Ishikawa (cell line): ENCODE measurements around the gene CES2.

Experiments
- CEBPB ChIP-seq: IDR thresholded peaks from 2 replicates; pipeline ENCODE4 v1.6.1; 2012
- CREB1 ChIP-seq: IDR thresholded peaks from 2 replicates; pipeline ENCODE4 v1.6.1; 2012; ENCODE audit warnings: low read depth
- EP300 ChIP-seq: IDR thresholded peaks from 2 replicates; pipeline ENCODE4 v1.6.1; 2012; ENCODE audit warnings: borderline replicate concordance
- MAX ChIP-seq: IDR thresholded peaks from 2 replicates; pipeline ENCODE4 v1.6.1; 2012
- NFIC ChIP-seq: IDR thresholded peaks from 2 replicates; pipeline ENCODE4 v1.6.1; 2012
- RAD21 ChIP-seq: IDR thresholded peaks from 2 replicates; pipeline ENCODE4 v1.6.1; 2012; ENCODE audit warnings: low read depth
- TAF1 ChIP-seq: IDR thresholded peaks from 2 replicates; pipeline ENCODE4 v1.6.1; 2012; ENCODE audit warnings: low read depth, mild to moderate bottlenecking
- TCF12 ChIP-seq: IDR thresholded peaks from 2 replicates; pipeline ENCODE4 v1.6.1; 2012; ENCODE audit warnings: low read depth
- TEAD4 ChIP-seq: IDR thresholded peaks from 2 replicates; pipeline ENCODE4 v1.6.1; 2012
- YY1 ChIP-seq: IDR thresholded peaks from 2 replicates; pipeline ENCODE4 v1.6.1; 2012; ENCODE audit warnings: low read depth
- TF ChIP-seq, protein P1 (sequence below): IDR thresholded peaks from 2 replicates; pipeline ENCODE4 v1.6.1; 2012; ENCODE audit warnings: low read depth, mild to moderate bottlenecking

DNA sequence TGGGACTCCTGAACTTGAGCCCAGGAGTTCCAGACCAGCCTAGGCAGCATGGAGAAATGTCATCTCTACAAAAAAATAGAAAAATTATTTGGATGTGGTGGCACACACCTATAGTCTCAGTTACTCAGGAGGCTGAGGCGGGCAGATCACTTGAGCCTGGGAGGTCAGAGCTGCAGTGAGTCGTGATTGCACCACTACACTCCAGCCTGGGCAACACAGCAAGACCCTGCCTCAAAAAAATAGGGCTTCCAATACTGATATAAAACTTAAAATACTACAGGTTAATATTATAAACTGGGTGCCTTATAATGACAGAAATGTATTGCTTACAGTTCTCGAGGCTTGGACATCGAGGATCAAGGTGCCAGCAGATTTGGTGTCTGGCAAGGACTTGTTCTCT, 10.6 kb downstream of the CES2 start:
- no peak for TF ChIP-seq MAX
- TF ChIP-seq, protein P1, sequence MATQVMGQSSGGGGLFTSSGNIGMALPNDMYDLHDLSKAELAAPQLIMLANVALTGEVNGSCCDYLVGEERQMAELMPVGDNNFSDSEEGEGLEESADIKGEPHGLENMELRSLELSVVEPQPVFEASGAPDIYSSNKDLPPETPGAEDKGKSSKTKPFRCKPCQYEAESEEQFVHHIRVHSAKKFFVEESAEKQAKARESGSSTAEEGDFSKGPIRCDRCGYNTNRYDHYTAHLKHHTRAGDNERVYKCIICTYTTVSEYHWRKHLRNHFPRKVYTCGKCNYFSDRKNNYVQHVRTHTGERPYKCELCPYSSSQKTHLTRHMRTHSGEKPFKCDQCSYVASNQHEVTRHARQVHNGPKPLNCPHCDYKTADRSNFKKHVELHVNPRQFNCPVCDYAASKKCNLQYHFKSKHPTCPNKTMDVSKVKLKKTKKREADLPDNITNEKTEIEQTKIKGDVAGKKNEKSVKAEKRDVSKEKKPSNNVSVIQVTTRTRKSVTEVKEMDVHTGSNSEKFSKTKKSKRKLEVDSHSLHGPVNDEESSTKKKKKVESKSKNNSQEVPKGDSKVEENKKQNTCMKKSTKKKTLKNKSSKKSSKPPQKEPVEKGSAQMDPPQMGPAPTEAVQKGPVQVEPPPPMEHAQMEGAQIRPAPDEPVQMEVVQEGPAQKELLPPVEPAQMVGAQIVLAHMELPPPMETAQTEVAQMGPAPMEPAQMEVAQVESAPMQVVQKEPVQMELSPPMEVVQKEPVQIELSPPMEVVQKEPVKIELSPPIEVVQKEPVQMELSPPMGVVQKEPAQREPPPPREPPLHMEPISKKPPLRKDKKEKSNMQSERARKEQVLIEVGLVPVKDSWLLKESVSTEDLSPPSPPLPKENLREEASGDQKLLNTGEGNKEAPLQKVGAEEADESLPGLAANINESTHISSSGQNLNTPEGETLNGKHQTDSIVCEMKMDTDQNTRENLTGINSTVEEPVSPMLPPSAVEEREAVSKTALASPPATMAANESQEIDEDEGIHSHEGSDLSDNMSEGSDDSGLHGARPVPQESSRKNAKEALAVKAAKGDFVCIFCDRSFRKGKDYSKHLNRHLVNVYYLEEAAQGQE = no peak
- no peak for TF ChIP-seq EP300
- TF ChIP-seq TEAD4 = no peak
- no peak for TF ChIP-seq TAF1
- TF ChIP-seq NFIC = no peak
- no peak for TF ChIP-seq YY1
- TF ChIP-seq TCF12 = no peak
- TF ChIP-seq CEBPB = no peak
- no peak for TF ChIP-seq RAD21
- no peak for TF ChIP-seq CREB1
